Peyer's patch (tissue), 4 donors: Measurements from ENCODE around the gene KRTAP19-1.

Experiments used
- CTCF ChIP-seq, 6 experiments: fragments of 450-650 bp in 4 of 6; fragments of 200-600 bp in 2 of 6; sonication (generic) in 1 of 6; IDR thresholded peaks; one replicate each; pipeline ENCODE4 v1.5.1; 2017 to 2019; ENCODE audit warnings: antibody characterized with exemption in 6 of 6, mild to moderate bottlenecking in 3 of 6, moderate library complexity in 1 of 6
- POLR2A ChIP-seq, 2 donors: fragments of 450-650 bp; IDR thresholded peaks; one replicate each; pipeline ENCODE4 v1.5.1; 2017; ENCODE audit warnings: antibody characterized with exemption in 2 of 2, mild to moderate bottlenecking in 2 of 2, moderate library complexity in 2 of 2

- TF ChIP-seq CTCF (IDR thresholded peaks at IDR 0.05) (no peak), POLR2A (IDR thresholded peaks at IDR 0.05) (no peak)
Observed at GRCh38 chr21:30439975-30440374, 40.2 kb downstream of the KRTAP19-1 start, which contains the start of gene KRTAP15-1.
